SU-DHL-6 (cell line): ENCODE measurements around the gene TMEM208.

ENCODE experiments used
- H2AFZ ChIP-seq: fragments of 200-600 bp; sonication (generic); 2 replicates; pipeline ENCODE4 v1.6.1; 2014; ENCODE audit warnings: low read depth, mild to moderate bottlenecking, moderate library complexity, mixed read lengths, antibody characterized with exemption, low read length; ENCODE audit not compliant: severe bottlenecking
- H3F3A ChIP-seq: fragments of 200-600 bp; shearing (Covaris generic); 2 replicates; pipeline ENCODE4 v1.6.0; 2016; ENCODE audit warnings: antibody characterized with exemption, mild to moderate bottlenecking; ENCODE audit not compliant: insufficient read depth
- H3K27ac ChIP-seq: fragments of 200-600 bp; sonication (generic); 2 replicates; pipeline ENCODE4 v1.5.1; 2016; ENCODE audit warnings: low read depth, mild to moderate bottlenecking, low read length, moderate library complexity, mixed read lengths
- H3K27me3 ChIP-seq: fragments of 200-600 bp; sonication (generic), shearing (Covaris generic); 2 replicates; pipeline ENCODE4 v1.6.0; 2014; ENCODE audit warnings: mild to moderate bottlenecking, low read length
- H3K36me3 ChIP-seq: fragments of 200-600 bp; sonication (generic); 2 replicates; pipeline ENCODE4 v1.6.1; 2014; ENCODE audit warnings: mild to moderate bottlenecking, low read length, mixed read lengths
- H3K4me2 ChIP-seq: fragments of 300-600, 200-600 bp; shearing (Covaris generic), sonication (generic); 2 replicates; pipeline ENCODE4 v1.6.0; 2014; ENCODE audit warnings: low read length, low read depth, mild to moderate bottlenecking; ENCODE audit not compliant: poor library complexity, severe bottlenecking
- H3K4me3 ChIP-seq: fragments of 200-600 bp; sonication (generic); 2 replicates; pipeline ENCODE4 v1.5.1; 2014; ENCODE audit warnings: antibody characterized with exemption, low read length, mild to moderate bottlenecking, mixed read lengths; ENCODE audit not compliant: insufficient read depth, poor library complexity, severe bottlenecking
- H3K79me2 ChIP-seq: fragments of 200-600 bp; sonication (generic); 2 replicates; pipeline ENCODE4 v1.6.1; 2014; ENCODE audit warnings: mild to moderate bottlenecking, low read length, moderate library complexity; ENCODE audit not compliant: insufficient read depth
- H3K9ac ChIP-seq: fragments of 200-600 bp; sonication (generic); 2 replicates; pipeline ENCODE4 v1.7.0; 2014; ENCODE audit warnings: mild to moderate bottlenecking, low read length
- H3K9me2 ChIP-seq: fragments of 200-600 bp; sonication (generic); replicated peaks from 2 replicates; pipeline ENCODE4 v1.6.1; 2014; ENCODE audit warnings: low read length; ENCODE audit not compliant: insufficient read depth
- H3K9me3 ChIP-seq: fragments of 200-600 bp; sonication (generic); 2 replicates; pipeline ENCODE4 v1.6.1; 2014; ENCODE audit warnings: low read length, mixed read lengths; ENCODE audit not compliant: insufficient read depth
- H4K20me1 ChIP-seq: fragments of 200-600 bp; sonication (generic); 2 replicates; pipeline ENCODE4 v1.6.1; 2014; ENCODE audit warnings: low read depth, mild to moderate bottlenecking, antibody characterized with exemption, low read length, moderate library complexity, mixed read lengths
- EZH2phosphoT487 ChIP-seq: fragments of 200-600 bp; sonication (generic), shearing (Covaris generic); conservative IDR thresholded peaks from 2 replicates; pipeline ENCODE4 v1.6.1; 2018; ENCODE audit warnings: mild to moderate bottlenecking, antibody characterized with exemption, low read length, moderate library complexity, mixed read lengths
- TF ChIP-seq, protein P1 (sequence below): fragments of 200-600 bp; sonication (generic); IDR thresholded peaks from one replicate; pipeline ENCODE4 v1.5.1; 2017; ENCODE audit warnings: antibody characterized with exemption, mild to moderate bottlenecking, low read length, moderate library complexity; ENCODE audit not compliant: insufficient read depth, poor library complexity, severe bottlenecking

TMEM208 gene

DNA sequence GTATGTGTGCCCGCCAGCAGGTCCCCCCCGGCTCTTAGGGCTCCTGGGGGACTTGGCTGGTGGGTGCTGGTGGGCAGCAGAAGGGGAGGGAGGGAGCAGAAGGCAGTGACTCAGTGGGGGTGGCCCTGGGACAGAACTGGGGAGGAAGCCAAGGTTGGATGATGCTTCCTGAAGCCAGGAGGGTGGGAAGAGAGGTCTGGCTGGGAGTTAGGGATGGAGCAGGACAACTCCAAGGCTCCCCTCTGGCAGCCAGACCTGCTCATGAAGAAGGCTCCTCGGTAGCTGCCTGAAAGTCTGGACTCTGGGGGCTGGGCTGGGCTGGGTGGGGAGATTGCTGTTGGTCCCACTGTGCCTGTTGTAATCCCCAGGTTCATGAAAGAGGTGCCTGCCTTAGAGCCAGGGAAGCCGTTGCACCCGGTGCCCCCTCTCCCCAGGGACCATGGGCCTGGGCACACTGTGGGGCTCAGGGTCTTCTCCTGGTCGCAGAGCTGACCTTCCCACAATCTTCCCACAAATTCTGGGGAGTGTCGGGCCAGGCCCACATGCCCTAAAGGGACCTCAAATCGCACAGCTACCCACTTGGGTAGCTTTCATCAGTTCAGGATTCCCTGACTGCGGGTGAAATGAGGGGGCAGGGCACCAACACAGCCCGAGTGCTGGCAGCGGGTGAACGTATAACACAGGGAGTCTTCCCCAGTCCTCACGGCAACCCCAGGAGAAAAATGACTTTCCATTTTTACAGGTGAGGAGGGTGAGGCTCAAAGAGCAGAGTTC, 51.3 kb downstream of the TMEM208 start:
- Histone ChIP-seq H3K79me2 (no peaks in the 10 kb centered on the region), H3K9me3 (no peaks in the 10 kb centered on the region), H3K36me3 (no peaks in the 10 kb centered on the region), H3K27me3 (no peaks in the 10 kb centered on the region), H3K9me2 (no peaks in the 10 kb centered on the region), H4K20me1 (no peaks in the 10 kb centered on the region), H3K4me2 (peak overlapping the region; percentile 62), H3F3A (no peaks in the 10 kb centered on the region), H2AFZ (peak overlapping the region; percentile 78), H3K4me3 (peak overlapping the region; percentile 53), H3K9ac (peak overlapping the region; percentile 60), H3K27ac (no peak overlapping the region)
- TF ChIP-seq, protein P1, sequence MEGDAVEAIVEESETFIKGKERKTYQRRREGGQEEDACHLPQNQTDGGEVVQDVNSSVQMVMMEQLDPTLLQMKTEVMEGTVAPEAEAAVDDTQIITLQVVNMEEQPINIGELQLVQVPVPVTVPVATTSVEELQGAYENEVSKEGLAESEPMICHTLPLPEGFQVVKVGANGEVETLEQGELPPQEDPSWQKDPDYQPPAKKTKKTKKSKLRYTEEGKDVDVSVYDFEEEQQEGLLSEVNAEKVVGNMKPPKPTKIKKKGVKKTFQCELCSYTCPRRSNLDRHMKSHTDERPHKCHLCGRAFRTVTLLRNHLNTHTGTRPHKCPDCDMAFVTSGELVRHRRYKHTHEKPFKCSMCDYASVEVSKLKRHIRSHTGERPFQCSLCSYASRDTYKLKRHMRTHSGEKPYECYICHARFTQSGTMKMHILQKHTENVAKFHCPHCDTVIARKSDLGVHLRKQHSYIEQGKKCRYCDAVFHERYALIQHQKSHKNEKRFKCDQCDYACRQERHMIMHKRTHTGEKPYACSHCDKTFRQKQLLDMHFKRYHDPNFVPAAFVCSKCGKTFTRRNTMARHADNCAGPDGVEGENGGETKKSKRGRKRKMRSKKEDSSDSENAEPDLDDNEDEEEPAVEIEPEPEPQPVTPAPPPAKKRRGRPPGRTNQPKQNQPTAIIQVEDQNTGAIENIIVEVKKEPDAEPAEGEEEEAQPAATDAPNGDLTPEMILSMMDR = no peak
- TF ChIP-seq EZH2phosphoT487 = no peak
